HG03520 (cell line): ENCODE measurements around the gene BFSP1.

Source experiments
- ATAC-seq: cut with Tn5 transposase; IDR thresholded peaks from one replicate; pipeline ENCODE4 v1.9.1; 2021; ENCODE audit warnings: mild to moderate bottlenecking, moderate library complexity; ENCODE audit not compliant: unreplicated experiment

BFSP1 gene

DNA sequence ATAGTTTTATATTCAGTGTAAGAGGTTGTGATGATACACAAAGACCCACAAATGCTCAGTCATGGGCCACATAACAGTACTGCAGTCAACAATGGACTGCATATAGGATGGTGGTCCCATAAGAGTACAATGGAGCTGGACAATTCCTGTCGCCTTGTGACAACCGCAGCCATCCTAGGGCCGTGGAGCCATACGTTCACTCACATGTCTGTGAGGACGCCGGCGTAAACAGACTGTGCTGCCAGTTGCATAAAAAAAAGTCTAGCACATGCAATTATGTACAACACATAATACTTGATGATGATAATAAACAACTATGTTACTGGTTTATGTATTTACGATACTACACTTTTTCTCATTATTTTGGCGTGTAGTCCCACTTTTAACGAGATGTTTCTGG lies 30.9 kb downstream of the BFSP1 start:
- ATAC-seq, result no peak

DNA sequence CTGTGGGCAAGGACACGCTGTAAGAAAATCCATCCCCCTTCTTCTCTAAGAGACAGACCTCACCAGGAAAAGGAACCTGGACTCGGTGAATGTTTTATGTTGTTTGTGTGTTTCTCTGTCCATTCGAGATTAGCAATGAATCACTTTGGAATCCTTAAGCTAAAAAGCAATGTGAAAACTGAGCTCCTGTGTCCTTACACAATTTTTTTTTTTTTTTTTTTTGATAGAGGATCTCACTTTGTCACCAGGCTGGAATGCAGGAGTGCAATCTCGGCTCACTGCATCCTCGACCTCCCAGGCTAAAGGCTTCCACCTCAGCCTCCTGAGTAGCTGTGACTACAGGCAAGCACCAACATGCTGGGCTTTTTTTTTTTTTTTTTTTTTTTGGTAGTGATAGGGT lies 32.1 kb downstream of the BFSP1 start:
- no peak for ATAC-seq

DNA sequence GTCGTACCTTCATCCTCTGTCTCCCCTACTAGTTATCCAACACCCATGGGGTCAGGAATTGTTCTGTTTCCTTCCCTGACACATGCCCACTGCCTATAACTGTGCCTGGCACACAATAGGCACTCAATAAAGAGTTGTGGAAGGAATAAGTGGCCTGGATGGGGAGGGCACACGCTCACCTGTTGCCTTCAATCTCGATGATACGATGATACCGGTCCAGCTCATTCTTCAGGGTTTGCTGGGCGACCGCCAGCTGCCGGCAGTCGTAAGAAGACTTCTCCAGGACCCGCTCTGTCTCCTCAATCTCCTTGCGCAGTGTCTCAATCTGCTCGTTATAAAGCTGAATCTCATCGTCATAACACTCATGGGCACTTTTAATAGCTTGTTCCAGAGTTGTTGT lies 32.5 kb downstream of the BFSP1 start:
- ATAC-seq, result no peak

DNA sequence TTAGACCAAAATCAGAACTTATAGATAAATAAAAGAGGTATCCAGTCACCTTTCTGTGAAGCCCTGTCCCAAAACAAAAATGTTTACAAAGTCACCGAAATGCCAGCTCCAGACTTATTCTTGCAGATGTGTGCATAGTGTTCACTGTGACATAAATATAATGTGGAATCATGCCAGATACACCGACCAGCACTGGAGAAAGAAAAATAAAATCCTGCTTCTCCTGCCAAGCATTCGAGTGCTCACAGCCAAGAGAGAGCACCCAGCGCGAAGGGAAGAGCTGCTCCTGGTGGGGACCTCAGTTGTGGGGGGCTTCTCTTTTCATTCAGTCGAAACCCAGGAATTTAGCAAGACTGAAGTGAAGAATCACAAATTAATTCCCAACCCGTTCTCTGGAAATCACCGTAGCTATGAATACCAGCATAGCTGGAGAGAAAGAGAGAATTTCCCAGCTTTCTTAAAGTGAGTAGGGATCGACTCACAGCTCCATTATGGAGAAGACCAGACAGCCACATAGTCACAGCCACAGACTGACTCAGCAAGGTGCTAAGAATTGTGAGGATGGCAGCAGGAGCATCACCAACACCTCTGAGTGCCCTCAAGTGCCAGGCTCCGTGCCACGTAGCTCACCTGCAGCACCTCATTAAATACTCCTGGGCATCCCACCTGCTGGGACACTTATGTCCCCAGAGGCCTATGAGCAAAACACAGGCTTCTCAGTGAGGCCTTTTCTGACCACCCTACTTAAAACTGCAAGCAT lies 33.2 kb downstream of the BFSP1 start:
- no peak for ATAC-seq

DNA sequence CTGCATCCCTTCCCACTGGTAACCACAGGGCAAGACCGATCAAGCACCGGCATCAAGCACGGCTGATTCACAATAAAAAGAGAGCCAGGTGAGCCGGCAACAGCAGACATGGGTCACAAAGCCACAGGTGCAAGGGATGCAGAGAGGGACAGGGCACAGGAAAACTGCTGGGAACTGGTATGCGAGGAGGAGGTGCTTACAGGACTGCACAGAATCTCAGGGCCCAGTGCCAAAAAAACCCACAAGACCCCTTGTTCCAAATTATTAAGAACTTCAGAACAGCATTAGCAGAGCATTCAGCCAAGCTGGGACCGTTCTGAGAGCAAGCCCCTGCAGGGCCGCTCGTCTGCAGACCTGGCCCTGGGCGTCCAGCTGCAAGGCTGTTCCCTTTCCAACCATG lies 35.4 kb downstream of the BFSP1 start:
- ATAC-seq, result no peak

DNA sequence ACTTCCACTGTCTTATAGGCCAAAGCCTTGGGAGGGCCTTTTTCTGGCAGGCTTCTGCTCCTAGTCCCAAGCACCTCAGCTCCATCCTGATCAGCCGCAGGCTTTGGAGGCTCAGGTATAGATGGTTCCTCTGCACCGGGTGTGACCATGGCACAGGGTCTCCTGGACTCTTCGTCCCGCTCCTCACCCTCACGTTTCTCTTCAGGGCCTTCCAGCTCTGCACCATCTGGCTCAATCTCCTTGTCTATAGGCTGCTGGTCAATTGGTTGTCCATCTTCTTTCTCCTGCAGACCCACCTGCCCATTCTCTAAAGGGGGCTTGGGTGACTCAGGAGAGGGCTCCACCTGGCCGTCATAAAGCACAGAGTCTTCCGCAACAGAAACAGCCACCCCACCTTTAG lies 37.0 kb downstream of the BFSP1 start:
- ATAC-seq, result no peak

DNA sequence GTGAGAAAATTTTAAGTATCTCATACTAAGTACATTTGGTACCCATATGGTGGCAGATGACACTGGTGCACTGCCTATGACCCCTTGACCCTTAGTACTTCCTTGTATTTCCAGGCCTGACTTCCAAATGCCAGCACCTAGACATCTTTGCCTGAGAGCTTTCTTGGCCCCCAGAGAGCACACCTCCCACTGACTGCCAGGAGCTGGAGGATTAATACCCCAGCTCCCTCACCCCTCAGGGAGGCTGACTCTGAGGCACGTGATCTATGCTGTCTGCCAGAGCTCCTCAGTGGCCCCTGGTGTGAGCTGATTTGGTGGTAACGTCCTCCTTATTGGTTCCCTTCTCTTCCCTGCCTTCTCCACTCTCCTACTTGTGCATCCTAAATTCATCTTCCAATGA lies 38.0 kb downstream of the BFSP1 start:
- no peak for ATAC-seq

DNA sequence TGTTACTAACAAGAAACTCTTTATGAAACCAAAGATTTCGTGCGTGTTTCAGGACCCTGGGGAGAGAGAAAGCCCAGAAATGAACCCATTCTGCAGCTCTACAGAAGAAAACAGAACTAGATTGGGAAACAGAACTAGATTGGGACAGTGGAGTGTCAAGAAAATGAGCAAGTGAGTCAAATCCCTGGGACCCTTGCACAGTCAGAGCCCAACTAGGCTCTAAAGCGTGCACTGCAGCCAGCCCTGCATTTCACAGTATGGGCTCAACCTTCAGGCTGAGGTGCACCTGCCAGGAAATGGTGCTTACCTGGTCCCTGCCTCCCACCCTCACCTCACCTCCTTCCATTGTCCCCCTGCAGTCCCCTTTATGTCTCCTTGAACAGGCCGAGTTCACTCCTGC lies 39.7 kb downstream of the BFSP1 start:
- no peak for ATAC-seq

DNA sequence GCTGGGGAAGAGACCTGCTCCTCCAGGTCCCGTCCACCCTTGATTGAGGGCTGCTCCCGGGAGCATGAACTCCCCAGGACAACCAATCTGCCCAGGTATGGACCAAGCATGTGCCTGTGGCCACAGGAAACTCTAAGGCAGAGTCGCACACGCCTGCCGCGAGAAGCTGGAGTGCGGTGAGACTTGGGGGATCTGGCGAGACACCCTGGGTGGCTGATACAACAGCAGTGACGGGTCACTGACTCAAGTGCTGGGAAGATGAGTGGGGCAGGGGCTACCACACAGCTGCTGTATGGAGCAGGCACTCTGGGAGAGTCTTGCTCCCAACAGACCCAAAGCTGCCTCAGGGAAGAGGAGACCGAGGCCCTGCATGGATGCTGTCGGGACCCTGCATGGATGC lies 40.1 kb downstream of the BFSP1 start:
- ATAC-seq, result no peak

DNA sequence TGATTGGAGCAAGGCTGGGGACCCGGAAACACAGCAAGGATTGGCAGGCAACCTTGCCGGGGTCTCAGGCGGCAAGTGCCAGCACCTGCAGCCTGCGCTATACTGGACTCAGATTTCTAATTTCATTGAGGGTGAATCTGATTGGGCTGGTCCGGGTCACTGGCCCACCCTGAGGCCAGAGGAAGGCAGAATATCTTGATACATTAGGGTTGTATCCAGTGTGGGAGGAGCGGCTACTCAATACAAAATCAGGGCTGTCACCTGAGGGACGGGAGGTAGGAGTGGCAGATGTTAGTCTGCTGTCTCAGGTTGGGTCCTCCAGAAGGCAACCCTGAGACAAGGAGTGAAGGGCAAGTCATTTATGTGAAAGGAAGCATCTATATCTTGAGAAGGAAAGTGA lies 40.7 kb downstream of the BFSP1 start:
- no peak for ATAC-seq

DNA sequence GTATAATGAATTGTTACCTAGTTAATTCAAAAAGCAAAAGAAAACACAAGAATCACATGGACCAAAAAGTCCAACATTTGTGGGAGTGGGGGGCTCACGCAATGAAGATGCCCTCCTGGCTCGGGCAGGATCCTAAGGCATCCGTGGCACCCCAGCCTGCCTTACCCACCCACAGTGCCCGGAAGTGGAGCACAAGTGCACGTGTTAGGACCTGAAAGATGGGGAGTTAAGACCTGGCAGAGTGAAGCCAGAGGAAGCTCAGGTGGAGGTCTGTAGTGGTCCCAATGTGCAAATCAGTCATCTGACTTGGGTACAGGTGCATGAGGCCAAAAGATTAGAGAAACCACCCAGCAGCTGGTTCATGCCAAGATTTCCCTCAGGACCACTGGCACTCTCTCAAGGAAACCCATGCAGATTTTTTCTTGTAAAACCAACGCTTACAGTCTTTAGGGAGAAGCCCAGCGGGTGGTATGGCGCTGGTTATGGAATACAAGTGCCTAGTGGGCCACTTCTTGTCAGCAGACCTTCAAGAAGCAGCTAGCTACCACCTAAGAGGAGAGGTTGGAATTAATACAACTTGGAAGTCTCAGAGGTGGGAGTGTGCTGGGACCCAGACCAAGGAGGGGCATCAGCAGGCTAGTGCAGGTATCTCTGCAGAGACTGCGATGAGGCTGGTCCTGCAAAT lies 42.1 kb downstream of the BFSP1 start:
- ATAC-seq, result no peak

DNA sequence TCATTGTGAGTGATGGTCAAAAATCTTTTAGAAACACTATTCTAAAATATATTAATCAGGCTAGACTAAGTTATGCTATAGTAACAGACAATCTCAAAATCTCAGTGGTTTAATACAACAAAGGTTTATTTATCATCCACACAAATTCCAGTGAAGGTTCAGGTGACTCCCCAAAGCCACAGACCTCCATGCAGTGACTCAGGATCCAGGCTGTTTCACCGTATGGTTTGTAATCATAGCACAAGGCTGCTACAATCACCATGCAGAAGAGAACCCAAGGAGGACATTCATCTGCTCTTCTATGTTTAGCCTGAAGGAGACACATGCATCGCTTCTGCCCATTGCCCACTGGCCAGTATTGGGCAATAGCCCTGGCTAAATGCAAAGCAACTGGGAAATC lies 46.2 kb downstream of the BFSP1 start:
- no peak for ATAC-seq

DNA sequence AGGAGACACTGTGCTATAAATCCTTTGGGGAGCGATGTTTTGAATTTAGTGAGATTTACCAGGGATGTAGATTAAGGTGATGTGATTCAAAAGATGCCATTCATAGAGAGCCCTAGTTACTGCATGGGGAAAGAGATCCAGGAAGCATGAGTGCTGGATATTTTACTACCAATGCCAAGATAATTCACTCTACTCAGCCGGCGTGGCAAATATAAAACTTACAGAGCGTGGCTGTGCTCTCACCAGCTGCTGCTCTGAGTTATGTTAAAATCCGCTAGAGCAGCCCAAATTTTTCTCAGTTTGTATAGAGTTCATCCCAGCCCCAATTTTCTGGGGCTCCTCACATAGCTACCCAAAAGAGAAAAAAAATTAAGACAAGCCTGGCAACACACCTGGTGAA lies 48.6 kb downstream of the BFSP1 start:
- no peak for ATAC-seq

DNA sequence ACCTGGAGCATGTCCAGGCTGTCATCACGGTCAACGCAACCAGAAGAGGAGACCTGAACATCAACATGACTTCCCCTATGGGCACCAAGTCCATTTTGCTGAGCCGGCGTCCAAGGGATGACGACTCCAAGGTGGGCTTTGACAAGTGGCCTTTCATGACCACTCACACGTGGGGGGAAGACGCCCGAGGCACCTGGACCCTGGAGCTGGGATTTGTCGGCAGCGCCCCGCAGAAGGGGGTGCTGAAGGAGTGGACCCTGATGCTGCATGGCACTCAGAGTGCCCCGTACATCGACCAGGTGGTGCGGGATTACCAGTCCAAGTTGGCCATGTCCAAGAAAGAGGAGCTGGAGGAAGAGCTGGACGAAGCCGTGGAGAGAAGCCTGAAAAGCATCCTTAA lies 49.5 kb downstream of the BFSP1 start:
- no peak for ATAC-seq

DNA sequence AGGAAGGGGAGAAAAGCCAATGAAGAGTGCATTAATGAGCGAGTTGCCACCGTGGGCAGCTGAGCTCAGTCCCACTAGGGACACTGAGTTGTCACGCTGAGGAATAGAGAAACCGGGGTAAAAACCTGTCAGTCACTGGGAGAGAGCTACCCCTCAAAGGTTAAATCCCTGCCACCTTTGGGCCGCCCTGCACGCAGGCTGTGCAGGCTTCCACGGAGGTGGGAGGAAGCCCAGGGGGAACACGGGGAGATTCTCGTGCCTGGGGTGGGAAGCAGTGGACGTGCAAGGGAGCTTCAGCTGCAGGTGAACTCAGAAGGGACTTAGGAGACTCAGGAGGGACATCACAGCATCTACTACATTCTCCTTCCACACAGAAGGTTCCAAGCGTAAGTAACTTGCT lies 50.5 kb downstream of the BFSP1 start:
- no peak for ATAC-seq

DNA sequence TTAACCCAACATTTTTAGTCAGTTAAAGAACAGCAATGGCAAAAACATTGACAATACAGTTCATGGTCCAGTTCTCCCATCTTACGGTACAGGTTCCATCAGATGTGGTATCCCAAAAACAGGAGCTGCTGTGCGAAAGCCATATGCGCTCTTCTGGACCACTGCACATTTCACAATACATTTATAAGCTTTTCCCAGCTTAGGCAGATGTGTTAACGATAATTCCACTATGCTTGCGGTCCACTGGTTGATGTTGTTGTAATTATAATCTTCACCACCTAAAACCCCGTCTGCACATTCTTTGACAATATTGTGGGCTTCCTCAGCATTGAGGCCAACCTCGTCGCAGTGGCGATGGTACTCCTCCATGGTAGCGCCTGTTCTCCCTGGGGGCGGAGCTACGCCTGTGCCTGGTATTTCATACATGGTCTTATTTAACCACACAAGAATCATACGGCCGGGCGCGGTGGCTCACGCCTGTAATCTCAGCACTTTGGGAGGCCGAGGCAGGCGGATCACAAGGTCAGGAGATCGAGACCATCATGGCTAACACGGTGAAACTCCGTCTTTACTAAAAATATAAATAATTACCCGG lies 52.0 kb downstream of the BFSP1 start:
- no peak for ATAC-seq

DNA sequence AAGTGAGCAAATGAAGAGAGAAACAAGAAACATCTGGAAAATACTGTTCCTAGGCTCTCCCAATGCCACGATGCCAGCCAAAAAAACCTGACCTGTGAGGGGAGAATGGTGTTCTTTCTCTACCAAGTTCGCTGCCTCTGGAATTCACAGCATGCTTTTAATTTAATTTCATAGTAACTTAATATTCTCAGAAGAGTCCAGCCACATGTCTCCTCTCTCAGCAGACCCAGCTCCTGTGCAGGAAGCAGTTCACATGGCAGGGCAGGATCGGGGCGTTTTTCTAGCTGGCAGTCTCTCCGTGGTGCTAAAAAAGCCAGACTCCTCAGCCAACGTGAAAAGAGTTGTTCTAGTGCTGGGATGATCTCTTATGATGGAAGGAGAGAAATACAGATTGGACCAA lies 57.5 kb downstream of the BFSP1 start:
- ATAC-seq, result no peak

DNA sequence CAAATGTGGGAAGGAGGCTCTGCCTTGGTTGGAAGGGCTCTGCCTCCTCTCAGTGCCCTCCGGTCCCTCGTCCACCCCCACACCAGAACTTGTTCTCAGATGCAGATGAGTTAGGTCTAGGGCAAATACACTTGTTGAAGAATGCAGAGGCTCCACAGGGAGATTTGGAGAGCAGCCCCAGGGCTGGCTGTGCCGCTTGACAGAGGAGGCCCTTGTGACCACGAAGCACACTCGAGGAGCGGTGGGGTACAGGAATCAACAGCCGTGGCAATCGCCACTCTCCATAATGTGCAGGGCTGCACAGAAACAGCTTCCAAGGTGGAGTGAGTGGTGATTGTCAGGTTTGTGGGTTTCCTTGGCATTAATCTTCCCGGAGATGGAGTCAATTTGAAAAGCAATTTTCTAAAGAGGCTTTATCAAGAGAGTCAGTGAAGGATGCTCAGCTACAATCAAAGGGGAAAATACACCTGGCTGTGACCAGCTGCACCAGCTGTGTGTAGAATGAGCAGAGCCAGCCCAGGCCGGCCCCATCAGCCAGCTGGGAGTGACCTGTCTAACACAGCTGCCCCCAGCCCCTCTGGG lies 59.5 kb downstream of the BFSP1 start:
- ATAC-seq, result no peak

DNA sequence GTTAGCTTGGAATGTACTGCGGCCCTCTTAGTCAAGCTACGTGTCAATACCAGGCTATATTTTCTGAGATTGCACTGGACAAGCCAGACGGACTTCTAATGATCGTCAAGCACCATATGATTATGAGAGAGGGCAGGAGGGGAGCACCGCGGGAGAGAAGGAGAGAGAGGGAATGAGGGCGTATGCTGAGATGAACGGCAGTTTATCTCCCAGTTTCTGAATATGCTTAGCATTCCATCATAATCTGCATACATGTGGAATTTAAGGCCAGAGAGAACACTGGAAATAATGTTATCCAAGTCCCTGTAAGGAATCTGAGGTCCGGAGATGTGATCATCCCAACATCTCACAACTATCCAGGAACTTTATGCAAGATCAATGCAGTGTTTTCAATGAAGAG lies 60.2 kb downstream of the BFSP1 start:
- no peak for ATAC-seq

DNA sequence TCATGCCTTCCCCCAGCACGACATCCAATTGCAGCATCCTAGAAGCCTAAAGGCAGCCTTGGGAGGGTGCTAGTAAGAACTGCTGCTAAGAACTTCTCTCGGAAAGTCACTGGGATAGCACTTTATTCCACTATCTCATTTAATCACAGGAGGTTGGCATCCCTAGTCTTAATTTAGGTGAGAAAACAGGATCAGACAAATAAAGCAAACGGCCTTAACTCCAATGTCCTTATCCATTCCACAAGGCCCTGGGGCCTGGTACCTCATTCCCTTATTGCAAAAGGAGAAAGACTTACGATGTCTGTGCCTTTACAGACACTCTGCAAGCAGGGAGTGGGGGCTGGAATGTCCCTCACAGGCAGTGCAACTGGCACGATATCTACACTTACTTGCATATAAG lies 60.7 kb downstream of the BFSP1 start:
- no peak for ATAC-seq

DNA sequence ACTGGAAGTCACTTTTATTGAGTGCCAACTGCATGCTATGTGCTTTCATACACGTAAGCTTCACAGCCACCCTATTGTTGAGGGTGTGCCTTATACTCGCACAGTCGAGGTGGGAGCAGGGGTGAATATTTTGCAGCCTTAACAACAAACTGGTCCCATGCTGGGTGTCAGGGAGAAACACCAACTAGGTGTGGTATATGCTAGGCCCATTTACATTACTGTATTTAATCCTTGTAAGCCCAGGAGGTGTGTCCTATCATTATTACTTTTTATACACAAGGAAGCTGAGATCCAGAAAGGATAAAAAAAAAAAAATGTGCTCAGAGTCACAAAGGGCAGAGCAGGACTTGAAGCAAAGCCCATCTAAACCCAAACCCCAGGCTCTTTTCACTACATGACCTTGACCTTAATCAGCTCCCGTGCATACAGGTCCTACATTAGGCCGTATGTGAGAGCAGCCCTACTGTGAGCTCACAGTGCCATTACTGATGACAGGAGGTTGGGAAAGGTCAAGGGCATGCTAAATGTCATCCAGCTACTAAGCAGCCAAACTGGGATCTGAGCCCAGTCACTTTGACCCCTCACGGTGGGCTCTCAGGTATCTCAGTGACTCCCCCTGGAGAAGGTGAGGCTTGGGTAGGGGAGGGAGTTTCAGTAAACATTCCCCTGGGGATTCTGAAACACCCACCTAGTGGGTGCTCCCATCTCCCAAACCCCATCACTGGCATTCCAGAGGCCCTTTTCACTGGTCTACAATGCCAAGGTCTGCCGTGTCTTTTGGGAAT lies 61.7 kb downstream of the BFSP1 start:
- no peak for ATAC-seq
